Liver (tissue), 3 donors: Measurements from ENCODE around the gene CD36.

Experiments
- FOXA2 ChIP-seq: IDR thresholded peaks from 2 replicates; pipeline ENCODE4 v1.6.1; 2016; ENCODE audit warnings: antibody characterized with exemption
- GABPA ChIP-seq, 2 donors: IDR thresholded peaks in 1 of 2; conservative IDR thresholded peaks in 1 of 2; 2 replicates each; pipeline ENCODE4 v1.6.1; 2016; ENCODE audit warnings: antibody characterized with exemption in 2 of 2, mild to moderate bottlenecking in 1 of 2, moderate library complexity in 1 of 2
- JUND ChIP-seq, 2 donors: IDR thresholded peaks; 2 replicates each; pipeline ENCODE4 v1.6.1; 2016; ENCODE audit warnings: antibody characterized with exemption in 2 of 2
- RAD21 ChIP-seq, 2 donors: IDR thresholded peaks; 2 replicates each; pipeline ENCODE4 v1.6.1; 2016; ENCODE audit warnings: antibody characterized with exemption in 2 of 2, mild to moderate bottlenecking in 2 of 2
- SP1 ChIP-seq: IDR thresholded peaks from 2 replicates; pipeline ENCODE4 v1.6.1; 2018; ENCODE audit warnings: antibody characterized with exemption, mild to moderate bottlenecking
- TAF1 ChIP-seq: conservative IDR thresholded peaks from 2 replicates; pipeline ENCODE4 v1.6.1; 2016; ENCODE audit warnings: antibody characterized with exemption, mild to moderate bottlenecking
- YY1 ChIP-seq: IDR thresholded peaks from 2 replicates; pipeline ENCODE4 v1.6.1; 2016; ENCODE audit warnings: antibody characterized with exemption, mild to moderate bottlenecking
- TF ChIP-seq, protein P1 (sequence below): fragments of 150-350 bp; IDR thresholded peaks from 2 replicates; pipeline ENCODE4 v1.5.1; 2017; ENCODE audit warnings: improper control_type of control experiment, low read depth, low read length; ENCODE audit not compliant: missing input control
- TF ChIP-seq, protein P2 (sequence below): IDR thresholded peaks from 2 replicates; pipeline ENCODE4 v1.6.1; 2016; ENCODE audit warnings: antibody characterized with exemption
- TF ChIP-seq, protein P3 (sequence below): IDR thresholded peaks from 2 replicates; pipeline ENCODE4 v1.6.1; 2016; ENCODE audit warnings: antibody characterized with exemption, mild to moderate bottlenecking
- donor health status: healthy.
- donor health status: healthy.

DNA sequence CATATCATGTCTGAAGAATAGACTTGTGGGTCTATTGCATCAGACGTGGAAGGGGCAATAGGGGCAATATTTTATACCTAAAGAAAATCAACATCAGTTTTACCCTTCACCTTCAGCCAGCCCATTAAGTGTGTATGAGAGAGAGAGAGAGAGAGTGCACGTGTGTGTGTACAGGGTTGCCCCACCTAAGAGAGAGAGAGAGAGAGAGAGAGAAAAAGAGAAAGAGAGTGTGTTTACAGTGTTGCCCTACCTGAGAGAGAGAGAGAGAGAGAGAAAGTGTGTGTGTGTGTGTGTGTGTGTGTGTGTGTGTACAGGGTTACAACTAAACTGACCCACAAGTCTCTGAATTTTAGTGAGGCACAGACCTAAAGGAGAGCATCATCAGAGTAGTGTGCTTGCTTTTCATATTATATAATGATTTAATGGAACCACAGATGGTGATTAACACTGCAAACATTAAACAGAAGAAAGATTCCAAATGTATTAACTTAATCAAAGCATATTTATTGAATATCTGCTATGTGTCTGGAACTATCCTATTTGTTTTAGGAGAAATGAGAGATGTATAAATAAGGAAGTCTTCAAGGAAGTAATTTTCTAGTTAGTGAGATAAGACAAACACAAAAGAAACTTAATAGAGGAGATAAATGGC is 66.8 kb downstream of the CD36 start:
- TF ChIP-seq, protein P1, sequence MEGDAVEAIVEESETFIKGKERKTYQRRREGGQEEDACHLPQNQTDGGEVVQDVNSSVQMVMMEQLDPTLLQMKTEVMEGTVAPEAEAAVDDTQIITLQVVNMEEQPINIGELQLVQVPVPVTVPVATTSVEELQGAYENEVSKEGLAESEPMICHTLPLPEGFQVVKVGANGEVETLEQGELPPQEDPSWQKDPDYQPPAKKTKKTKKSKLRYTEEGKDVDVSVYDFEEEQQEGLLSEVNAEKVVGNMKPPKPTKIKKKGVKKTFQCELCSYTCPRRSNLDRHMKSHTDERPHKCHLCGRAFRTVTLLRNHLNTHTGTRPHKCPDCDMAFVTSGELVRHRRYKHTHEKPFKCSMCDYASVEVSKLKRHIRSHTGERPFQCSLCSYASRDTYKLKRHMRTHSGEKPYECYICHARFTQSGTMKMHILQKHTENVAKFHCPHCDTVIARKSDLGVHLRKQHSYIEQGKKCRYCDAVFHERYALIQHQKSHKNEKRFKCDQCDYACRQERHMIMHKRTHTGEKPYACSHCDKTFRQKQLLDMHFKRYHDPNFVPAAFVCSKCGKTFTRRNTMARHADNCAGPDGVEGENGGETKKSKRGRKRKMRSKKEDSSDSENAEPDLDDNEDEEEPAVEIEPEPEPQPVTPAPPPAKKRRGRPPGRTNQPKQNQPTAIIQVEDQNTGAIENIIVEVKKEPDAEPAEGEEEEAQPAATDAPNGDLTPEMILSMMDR = no peak
- TF ChIP-seq TAF1 = no peak
- no peak for TF ChIP-seq JUND (IDR thresholded peaks at IDR 0.05)
- TF ChIP-seq FOXA2 = no peak
- no peak for TF ChIP-seq SP1
- TF ChIP-seq RAD21 (IDR thresholded peaks at IDR 0.05) = no peak
- no peak for TF ChIP-seq YY1
- TF ChIP-seq GABPA (IDR thresholded peaks at IDR 0.05 in 1 of 2, conservative IDR thresholded peaks at IDR 0.05 in 1 of 2) = no peak
- TF ChIP-seq, protein P2, sequence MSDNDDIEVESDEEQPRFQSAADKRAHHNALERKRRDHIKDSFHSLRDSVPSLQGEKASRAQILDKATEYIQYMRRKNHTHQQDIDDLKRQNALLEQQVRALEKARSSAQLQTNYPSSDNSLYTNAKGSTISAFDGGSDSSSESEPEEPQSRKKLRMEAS = no peak
- TF ChIP-seq, protein P3, sequence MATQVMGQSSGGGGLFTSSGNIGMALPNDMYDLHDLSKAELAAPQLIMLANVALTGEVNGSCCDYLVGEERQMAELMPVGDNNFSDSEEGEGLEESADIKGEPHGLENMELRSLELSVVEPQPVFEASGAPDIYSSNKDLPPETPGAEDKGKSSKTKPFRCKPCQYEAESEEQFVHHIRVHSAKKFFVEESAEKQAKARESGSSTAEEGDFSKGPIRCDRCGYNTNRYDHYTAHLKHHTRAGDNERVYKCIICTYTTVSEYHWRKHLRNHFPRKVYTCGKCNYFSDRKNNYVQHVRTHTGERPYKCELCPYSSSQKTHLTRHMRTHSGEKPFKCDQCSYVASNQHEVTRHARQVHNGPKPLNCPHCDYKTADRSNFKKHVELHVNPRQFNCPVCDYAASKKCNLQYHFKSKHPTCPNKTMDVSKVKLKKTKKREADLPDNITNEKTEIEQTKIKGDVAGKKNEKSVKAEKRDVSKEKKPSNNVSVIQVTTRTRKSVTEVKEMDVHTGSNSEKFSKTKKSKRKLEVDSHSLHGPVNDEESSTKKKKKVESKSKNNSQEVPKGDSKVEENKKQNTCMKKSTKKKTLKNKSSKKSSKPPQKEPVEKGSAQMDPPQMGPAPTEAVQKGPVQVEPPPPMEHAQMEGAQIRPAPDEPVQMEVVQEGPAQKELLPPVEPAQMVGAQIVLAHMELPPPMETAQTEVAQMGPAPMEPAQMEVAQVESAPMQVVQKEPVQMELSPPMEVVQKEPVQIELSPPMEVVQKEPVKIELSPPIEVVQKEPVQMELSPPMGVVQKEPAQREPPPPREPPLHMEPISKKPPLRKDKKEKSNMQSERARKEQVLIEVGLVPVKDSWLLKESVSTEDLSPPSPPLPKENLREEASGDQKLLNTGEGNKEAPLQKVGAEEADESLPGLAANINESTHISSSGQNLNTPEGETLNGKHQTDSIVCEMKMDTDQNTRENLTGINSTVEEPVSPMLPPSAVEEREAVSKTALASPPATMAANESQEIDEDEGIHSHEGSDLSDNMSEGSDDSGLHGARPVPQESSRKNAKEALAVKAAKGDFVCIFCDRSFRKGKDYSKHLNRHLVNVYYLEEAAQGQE = no peak
